DND-41 (cell line): ENCODE data around the gene COL15A1.

Source experiments
- EZH2 ChIP-seq: IDR thresholded peaks from 3 replicates; pipeline ENCODE4 v1.6.1; 2012; ENCODE audit warnings: borderline replicate concordance, low read depth, mild to moderate bottlenecking, moderate library complexity, low read length, inconsistent platforms; ENCODE audit not compliant: severe bottlenecking
- TF ChIP-seq, protein P1 (sequence below): IDR thresholded peaks from 2 replicates; pipeline ENCODE4 v1.5.1; 2012; ENCODE audit warnings: borderline replicate concordance, low read length, moderate library complexity, mild to moderate bottlenecking; ENCODE audit not compliant: poor library complexity, severe bottlenecking; ENCODE audit errors: extremely low read depth

DNA sequence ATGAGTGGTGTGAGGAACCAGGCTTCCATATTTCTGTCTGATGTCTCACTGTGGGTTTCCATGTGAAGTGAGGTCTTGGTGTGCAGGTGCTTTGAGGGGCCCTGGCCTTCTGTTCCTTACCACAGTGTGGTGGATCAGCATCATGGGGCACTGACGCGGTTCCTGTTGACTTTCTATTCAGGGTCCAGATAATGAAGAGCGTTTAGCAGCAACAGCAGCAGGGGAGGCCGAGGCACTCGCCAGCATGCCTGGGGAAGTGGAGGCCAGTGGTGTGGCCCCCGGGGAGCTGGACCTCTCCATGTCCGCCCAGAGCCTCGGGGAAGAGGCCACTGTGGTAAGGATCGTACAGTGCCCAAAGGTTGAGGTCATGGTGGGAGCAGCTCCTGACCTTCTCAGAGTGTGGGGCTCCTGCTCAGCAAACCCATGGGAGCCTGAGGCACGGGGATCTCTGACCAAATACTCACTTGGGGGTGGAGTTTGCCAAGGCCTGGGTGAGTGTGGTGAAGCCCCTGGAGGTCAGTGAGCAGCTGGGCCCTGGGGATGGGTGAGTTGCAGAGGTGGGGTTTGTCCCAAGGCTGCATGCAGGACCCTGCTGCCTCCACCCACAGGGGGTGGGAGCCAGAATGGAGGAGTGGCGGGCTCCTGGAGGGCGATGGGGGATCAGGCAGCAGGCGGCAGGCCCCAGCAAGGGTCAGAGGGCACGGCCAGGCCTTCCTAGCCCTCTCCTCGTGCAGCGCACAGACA lies 61.2 kb downstream of the COL15A1 start:
- TF ChIP-seq, protein P1, sequence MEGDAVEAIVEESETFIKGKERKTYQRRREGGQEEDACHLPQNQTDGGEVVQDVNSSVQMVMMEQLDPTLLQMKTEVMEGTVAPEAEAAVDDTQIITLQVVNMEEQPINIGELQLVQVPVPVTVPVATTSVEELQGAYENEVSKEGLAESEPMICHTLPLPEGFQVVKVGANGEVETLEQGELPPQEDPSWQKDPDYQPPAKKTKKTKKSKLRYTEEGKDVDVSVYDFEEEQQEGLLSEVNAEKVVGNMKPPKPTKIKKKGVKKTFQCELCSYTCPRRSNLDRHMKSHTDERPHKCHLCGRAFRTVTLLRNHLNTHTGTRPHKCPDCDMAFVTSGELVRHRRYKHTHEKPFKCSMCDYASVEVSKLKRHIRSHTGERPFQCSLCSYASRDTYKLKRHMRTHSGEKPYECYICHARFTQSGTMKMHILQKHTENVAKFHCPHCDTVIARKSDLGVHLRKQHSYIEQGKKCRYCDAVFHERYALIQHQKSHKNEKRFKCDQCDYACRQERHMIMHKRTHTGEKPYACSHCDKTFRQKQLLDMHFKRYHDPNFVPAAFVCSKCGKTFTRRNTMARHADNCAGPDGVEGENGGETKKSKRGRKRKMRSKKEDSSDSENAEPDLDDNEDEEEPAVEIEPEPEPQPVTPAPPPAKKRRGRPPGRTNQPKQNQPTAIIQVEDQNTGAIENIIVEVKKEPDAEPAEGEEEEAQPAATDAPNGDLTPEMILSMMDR = no peak
- TF ChIP-seq EZH2 = no peak
